ENCODE measurements around the gene WDR90.

- TF ChIP-seq EZH2 (IDR thresholded peaks at IDR 0.05; ENCODE audit: insufficient read depth, poor library complexity, severe bottlenecking) (no peak), EZH2phosphoT487 (IDR thresholded peaks at IDR 0.05; ENCODE audit: insufficient read depth, low read depth) (no peak)
Measured at GRCh38 chr16:675884-676564, 26.9 kb downstream of the WDR90 start.

Data from GM23248 (cell line).